HCT116 (cell line): ENCODE measurements around the gene RPS14. TPM values are rescaled to one million over a fixed set of nuclear protein-coding genes. Genes with fewer than 3 reads are reported as not detected.
"Not testable (repeated sequence)": the region's sequence is repeated elsewhere in the genome, so short reads cannot be mapped to it uniquely, and the experiment has no call there.

Experiments
- ATAC-seq: fragments of 200-7000 bp; cut with Tn5 transposase; 2 replicates; pipeline ENCODE4 v1.9.1; 2020; ENCODE audit warnings: mild to moderate bottlenecking, moderate library complexity
- BruUV-seq: library from RNA; stranded (reverse); fragments of 400-500 nt; replicated peaks from 2 replicates; lab custom pipeline; 2021; lab: Mats Ljungman, UMichigan
- CTCF ChIA-PET: fragments of 300-600 bp; sonication (Branson Sonifier 250); formaldehyde crosslinking; loops from one replicate; lab custom pipeline; 2021; ENCODE audit warnings: antibody characterized with exemption; lab: Charles Lee
- POLR2A ChIA-PET: fragments of 300-600, 350-600 bp; sonication (Branson Sonifier 250); formaldehyde crosslinking; loops from one replicate; lab custom pipeline; 2021; ENCODE audit warnings: antibody characterized with exemption; lab: Charles Lee
- RAD21 ChIA-PET, 2 experiments: fragments of 300-600 bp; sonication (Branson Sonifier 250); formaldehyde crosslinking; loops; one replicate each; lab custom pipeline; 2023; ENCODE audit warnings: low total read pairs in 2 of 2; ENCODE audit not compliant: uncharacterized antibody in 2 of 2, unreplicated experiment in 2 of 2, low non-redundant PET in 1 of 2; lab: Charles Lee
- DNase-seq: peaks from one replicate; pipeline ENCODE4 v3.0.0-alpha.2; 2010; ENCODE audit warnings: low read depth, low spot score
- H2AFZ ChIP-seq: fragments of 200-600 bp; shearing (Covaris generic), sonication (generic); 2 replicates; pipeline ENCODE4 v1.6.1; 2017; ENCODE audit warnings: low read depth, mixed run types, mixed read lengths, antibody characterized with exemption, low read length; ENCODE audit not compliant: poor library complexity, severe bottlenecking
- H3K27ac ChIP-seq: 2 replicates; pipeline ENCODE4 v1.5.1; 2012; ENCODE audit warnings: low read depth, low read length
- H3K27me3 ChIP-seq: fragments of 200-600 bp; sonication (generic); 2 replicates; pipeline ENCODE4 v1.6.1; 2016; ENCODE audit warnings: mixed run types, low read length, mixed read lengths; ENCODE audit not compliant: insufficient read depth
- H3K36me3 ChIP-seq, 2 experiments: fragments of 200-500 bp in 1 of 2; fragments of 200-600 bp in 1 of 2; sonication (Bioruptor generic) in 1 of 2; sonication (generic) in 1 of 2; 2 replicates each; pipeline versions ENCODE4 v1.5.1 to v1.6.1; 2014 to 2016; ENCODE audit warnings: low read length in 2 of 2, inconsistent platforms in 1 of 2, mixed read lengths in 1 of 2, mixed run types in 1 of 2; ENCODE audit not compliant: insufficient read depth in 2 of 2, control insufficient read depth in 1 of 2
- H3K4me1 ChIP-seq, 2 experiments: fragments of 200-600 bp in 1 of 2; sonication (generic) in 1 of 2; 2 replicates each; pipeline versions ENCODE4 v1.5.1 to v1.6.1; 2012 to 2017; ENCODE audit warnings: low read length in 2 of 2, inconsistent platforms in 1 of 2, mild to moderate bottlenecking in 1 of 2, mixed read lengths in 1 of 2, mixed run types in 1 of 2, moderate library complexity in 1 of 2; ENCODE audit not compliant: insufficient read depth in 2 of 2, control insufficient read depth in 1 of 2
- H3K4me2 ChIP-seq: fragments of 200-600 bp; sonication (generic); 2 replicates; pipeline ENCODE4 v1.6.1; 2017; ENCODE audit warnings: mixed run types, low read length, mixed read lengths
- H3K4me3 ChIP-seq, 2 experiments: fragments of 200-600 bp in 1 of 2; sonication (generic) in 1 of 2; replicated peaks in 1 of 2; 2 replicates each; pipeline ENCODE4 v1.5.1; 2011 to 2016; ENCODE audit warnings: low read length in 2 of 2, control low read depth in 1 of 2, low read depth in 1 of 2, mild to moderate bottlenecking in 1 of 2, mixed read lengths in 1 of 2, mixed run types in 1 of 2
- H3K79me2 ChIP-seq: fragments of 200-600 bp; sonication (generic); 2 replicates; pipeline ENCODE4 v1.6.1; 2017; ENCODE audit warnings: mild to moderate bottlenecking, mixed run types, low read length, moderate library complexity, mixed read lengths; ENCODE audit not compliant: insufficient read depth
- H3K9ac ChIP-seq: fragments of 200-600 bp; sonication (generic); 2 replicates; pipeline ENCODE4 v1.6.1; 2016; ENCODE audit warnings: low read length, mixed read lengths
- H3K9me2 ChIP-seq: fragments of 200-600 bp; sonication (generic), shearing (Covaris generic); 2 replicates; pipeline ENCODE4 v1.6.1; 2017; ENCODE audit warnings: mixed run types, mild to moderate bottlenecking, moderate library complexity; ENCODE audit not compliant: insufficient read depth
- H3K9me3 ChIP-seq, 2 experiments: fragments of 200-500 bp in 1 of 2; fragments of 200-600 bp in 1 of 2; sonication (Bioruptor generic) in 1 of 2; sonication (generic) in 1 of 2; 2 replicates each; pipeline ENCODE4 v1.6.1; 2014 to 2017; ENCODE audit warnings: low read length in 2 of 2, mixed read lengths in 2 of 2, inconsistent platforms in 1 of 2, low read depth in 1 of 2, mild to moderate bottlenecking in 1 of 2, mixed run types in 1 of 2, moderate library complexity in 1 of 2; ENCODE audit not compliant: control insufficient read depth in 1 of 2, insufficient read depth in 1 of 2
- H4K20me1 ChIP-seq: fragments of 200-600 bp; sonication (generic), shearing (Covaris generic); 2 replicates; pipeline ENCODE4 v1.6.1; 2017; ENCODE audit warnings: mixed run types, mild to moderate bottlenecking, moderate library complexity; ENCODE audit not compliant: insufficient read depth
- CEBPB ChIP-seq: IDR thresholded peaks from 2 replicates; pipeline ENCODE4 v1.6.1; 2012; ENCODE audit warnings: low read depth
- EZH2 ChIP-seq: fragments of 200-600 bp; sonication (generic); IDR thresholded peaks from 2 replicates; pipeline ENCODE4 v1.6.1; 2017; ENCODE audit warnings: antibody characterized with exemption, mixed run types
- FOSL1 ChIP-seq: IDR thresholded peaks from 2 replicates; pipeline ENCODE4 v1.6.1; 2012; ENCODE audit warnings: low read depth
- POLR2A ChIP-seq: IDR thresholded peaks from 2 replicates; pipeline ENCODE4 v1.7.0; 2011; ENCODE audit warnings: borderline replicate concordance; ENCODE audit not compliant: insufficient read depth, insufficient read length; ENCODE audit errors: extremely low read depth
- RAD21 ChIP-seq: IDR thresholded peaks from 2 replicates; pipeline ENCODE4 v1.6.1; 2012; ENCODE audit warnings: low read depth, mild to moderate bottlenecking
- REST ChIP-seq: IDR thresholded peaks from 2 replicates; pipeline ENCODE4 v1.6.1; 2012; ENCODE audit warnings: low read depth
- SIN3A ChIP-seq: IDR thresholded peaks from 2 replicates; pipeline ENCODE4 v1.6.1; 2012; ENCODE audit warnings: low read depth
- ZBTB33 ChIP-seq: IDR thresholded peaks from 2 replicates; pipeline ENCODE4 v1.6.1; 2011; ENCODE audit warnings: mild to moderate bottlenecking, low read length, moderate library complexity; ENCODE audit not compliant: insufficient replicate concordance; ENCODE audit errors: extremely low read depth
- ZFX ChIP-seq: fragments of 450-650 bp; IDR thresholded peaks from 2 replicates; pipeline ENCODE4 v1.6.1; 2017
- intact Hi-C: fragments of 100-400 bp; cut with micrococcal nuclease; formaldehyde crosslinking; loops from 2 replicates; pipeline ENCODE4 v1.10.0; 2022
- total RNA-seq: library from RNA; stranded (reverse); gene quantifications from one replicate; pipeline ENCODE4 v1.2.1, GENCODE V29; 2021; ENCODE audit not compliant: unreplicated experiment

The RPS14 gene
- total RNA-seq, 1 experiment from 2014 or later, result 2,557 TPM

GRCh38 chr5:150454492-150455229 is 5.1 kb upstream of the RPS14 start (continued):
- TF ChIP-seq ZBTB33, result no peak
- TF ChIP-seq EZH2, result no peak
- TF ChIP-seq POLR2A, result no peak

- H3K4me3 ChIP-seq, H3K9me3 ChIP-seq: not testable (repeated sequence)
- intact Hi-C loops, result loop anchor here (10.0 kb wide), 2 partner anchors 331 to 591 kb away; no protein-coding TSS in a partner anchor
Measured at GRCh38 chr5:150454027-150454426, 4.5 kb upstream of the RPS14 start.

GRCh38 chr5:150452914-150453313 is 3.4 kb upstream of the RPS14 start:
- DNase-seq, result no peak
- intact Hi-C loops, result loop anchor here (10.0 kb wide), 2 partner anchors 332 to 592 kb away; no protein-coding TSS in a partner anchor
- Histone ChIP-seq H3K4me2 (no peak overlapping the region), H3K9me2 (no peaks in the 10 kb centered on the region), H3K4me1 (peaks cover under 1 to 9% of the 10 kb centered on the region in 2 experiments; a peak in 3 of 4 replicates), H3K36me3 (peaks cover 0 to 13% of the 10 kb centered on the region in 2 experiments; a peak in 1 of 4 replicates), H3K27ac (no peak overlapping the region), H3K4me3 (no peak overlapping the region), H3K79me2 (peaks cover 16% of the 10 kb centered on the region), H2AFZ (no peak overlapping the region), H4K20me1 (peaks cover 4% of the 10 kb centered on the region; the same call in 1 of the 2 replicates), H3K9ac (no peak overlapping the region), H3K27me3 (no peaks in the 10 kb centered on the region), H3K9me3 (no peaks in the 10 kb centered on the region)
- ChIA-PET POLR2A (no interaction called here), CTCF (no interaction called here), RAD21 (no interaction called here)
- BruUV-seq, result no TSS peak
- ATAC-seq, result no peak
- TF ChIP-seq RAD21 (no peak), REST (no peak), EZH2 (no peak), ZFX (no peak), FOSL1 (no peak), CEBPB (no peak), SIN3A (no peak), ZBTB33 (no peak)

More at GRCh38 chr5:150454027-150454426, 4.5 kb upstream of the RPS14 start:
- H3K4me1 ChIP-seq, H3K36me3 ChIP-seq, DNase-seq, H3K27me3 ChIP-seq, H3K79me2 ChIP-seq, H4K20me1 ChIP-seq, H2AFZ ChIP-seq, H3K9me2 ChIP-seq, ATAC-seq, H3K27ac ChIP-seq, RAD21 ChIA-PET, H3K4me2 ChIP-seq, POLR2A ChIA-PET, BruUV-seq, CTCF ChIA-PET, H3K9ac ChIP-seq: not testable (repeated sequence)
